HG02852 (cell line): Measurements from ENCODE around the gene PIGS.
"Not testable (repeated sequence)": the region's sequence is repeated elsewhere in the genome, so short reads cannot be mapped to it uniquely, and the experiment has no call there.

ENCODE experiments used
- ATAC-seq: cut with Tn5 transposase; IDR thresholded peaks from one replicate; pipeline ENCODE4 v1.9.1; 2021; ENCODE audit warnings: mild to moderate bottlenecking, moderate library complexity; ENCODE audit not compliant: unreplicated experiment

PIGS gene

GRCh38 chr17:28532050-28532960 lies 39.0 kb downstream of the PIGS start:
- ATAC-seq, result no peak

- no peak for ATAC-seq
Measured at GRCh38 chr17:28530926-28531325, 40.4 kb downstream of the PIGS start.

- ATAC-seq, result no peak
Measured at GRCh38 chr17:28530250-28530649, 41.1 kb downstream of the PIGS start.

GRCh38 chr17:28529013-28529400 lies 42.3 kb downstream of the PIGS start:
- ATAC-seq, result no peak

GRCh38 chr17:28528327-28529012 lies 42.9 kb downstream of the PIGS start:
- ATAC-seq, result no peak

- no peak for ATAC-seq
Measured at GRCh38 chr17:28527859-28528258, 43.5 kb downstream of the PIGS start.

GRCh38 chr17:28527181-28527681 lies 44.1 kb downstream of the PIGS start:
- ATAC-seq, result no peak

GRCh38 chr17:28526381-28526780 lies 44.9 kb downstream of the PIGS start:
- no peak for ATAC-seq

- no peak for ATAC-seq
Measured at GRCh38 chr17:28524476-28525424, 46.6 kb downstream of the PIGS start.

- ATAC-seq, result no peak
Measured at GRCh38 chr17:28523876-28524275, 47.4 kb downstream of the PIGS start.

GRCh38 chr17:28523186-28523585 lies 48.1 kb downstream of the PIGS start:
- no peak for ATAC-seq

GRCh38 chr17:28522281-28522680 lies 49.0 kb downstream of the PIGS start:
- not testable (repeated sequence) for ATAC-seq

- no peak for ATAC-seq
Measured at GRCh38 chr17:28521311-28522085, 49.8 kb downstream of the PIGS start.

GRCh38 chr17:28520687-28521086 lies 50.6 kb downstream of the PIGS start:
- no peak for ATAC-seq

GRCh38 chr17:28519236-28519635 lies 52.1 kb downstream of the PIGS start:
- ATAC-seq, result no peak

GRCh38 chr17:28518578-28518977 lies 52.7 kb downstream of the PIGS start:
- no peak for ATAC-seq

GRCh38 chr17:28518132-28518531 lies 53.2 kb downstream of the PIGS start:
- ATAC-seq, result no peak

- no peak for ATAC-seq
Measured at GRCh38 chr17:28515518-28515917, 55.8 kb downstream of the PIGS start.

- no peak for ATAC-seq
Measured at GRCh38 chr17:28514561-28515002, 56.7 kb downstream of the PIGS start.

GRCh38 chr17:28513476-28513875 lies 57.8 kb downstream of the PIGS start:
- no peak for ATAC-seq
